ENCODE data around the gene ANO3.

- TF ChIP-seq POLR2A (IDR thresholded peaks at IDR 0.05; ENCODE audit: low read length) (no peak), GATA1 (IDR thresholded peaks at IDR 0.05; ENCODE audit: low read depth, low read length) (no peak)
These were observed at the start of gene ANO3 for GRCh38 chr11:26331911-26332571.
